HT1080 (cell line): ENCODE results near the gene MX1. TPM values are rescaled to one million over a fixed set of nuclear protein-coding genes. Genes with fewer than 3 reads are reported as not detected.
A peak's percentile ranks its signal among the peaks of the same experiment; 100 is the strongest.
"Not testable (repeated sequence)": the region's sequence is repeated elsewhere in the genome, so short reads cannot be mapped to it uniquely, and the experiment has no call there.

ENCODE experiments used
- DNase-seq: peaks from one replicate; pipeline ENCODE4 v3.0.0-alpha.2; 2015; ENCODE audit warnings: low read depth
- total RNA-seq: library from RNA; depleted of rRNA; stranded (reverse); fragments of >200 nt; shearing (Covaris generic); gene quantifications from 2 replicates; pipeline ENCODE4 v1.2.3, GENCODE V29; 2014

MX1 gene
- total RNA-seq, 1 experiment from 2014 or later = 7.3 TPM

DNA sequence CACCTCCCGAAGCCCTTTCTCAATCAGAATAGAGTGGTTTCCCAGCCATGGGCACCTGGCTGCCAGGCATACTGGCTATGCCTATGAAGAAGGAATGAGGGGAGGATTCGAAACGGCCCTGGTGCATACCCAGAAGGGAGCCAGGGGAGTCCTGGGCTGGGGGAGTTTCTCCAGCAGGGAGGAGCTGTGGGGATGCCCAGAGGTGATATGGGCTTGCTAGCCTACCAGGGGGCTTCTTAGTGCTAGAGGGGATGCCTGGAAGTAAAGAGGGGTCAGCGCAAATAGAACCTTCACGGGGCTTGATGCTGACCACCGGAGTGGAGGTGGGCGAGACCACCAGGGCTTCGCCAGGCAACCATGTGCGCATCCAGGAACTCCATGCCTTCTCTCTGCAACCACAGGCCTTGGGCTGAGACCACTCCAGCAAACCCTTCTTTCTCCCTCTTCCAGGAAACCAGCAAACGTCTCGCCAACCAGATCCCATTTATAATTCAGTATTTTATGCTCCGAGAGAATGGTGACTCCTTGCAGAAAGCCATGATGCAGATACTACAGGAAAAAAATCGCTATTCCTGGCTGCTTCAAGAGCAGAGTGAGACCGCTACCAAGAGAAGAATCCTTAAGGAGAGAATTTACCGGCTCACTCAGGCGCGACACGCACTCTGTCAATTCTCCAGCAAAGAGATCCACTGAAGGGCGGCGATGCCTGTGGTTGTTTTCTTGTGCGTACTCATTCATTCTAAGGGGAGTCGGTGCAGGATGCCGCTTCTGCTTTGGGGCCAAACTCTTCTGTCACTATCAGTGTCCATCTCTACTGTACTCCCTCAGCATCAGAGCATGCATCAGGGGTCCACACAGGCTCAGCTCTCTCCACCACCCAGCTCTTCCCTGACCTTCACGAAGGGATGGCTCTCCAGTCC, 18.2 kb upstream of the MX1 start:
- DNase-seq = no peak

DNA sequence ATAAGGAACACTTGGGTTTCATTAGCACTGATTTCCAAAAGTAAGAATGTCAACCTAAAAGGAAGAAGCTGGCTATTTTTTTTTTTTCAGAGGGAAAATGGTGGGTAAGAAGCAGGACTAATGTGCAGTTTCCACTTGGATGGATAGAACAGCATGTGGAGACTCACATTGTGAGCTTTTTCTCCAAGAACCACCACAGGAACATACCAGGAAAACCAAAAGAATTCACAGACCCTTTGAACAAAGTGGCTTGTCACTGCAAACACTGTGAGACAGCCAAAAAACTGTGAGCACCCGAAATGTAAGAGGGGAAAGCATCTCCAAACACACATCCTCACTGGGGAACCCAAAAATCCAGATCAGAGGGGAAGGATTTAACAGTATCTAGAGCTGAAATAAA, 15.7 kb upstream of the MX1 start:
- no peak for DNase-seq

DNA sequence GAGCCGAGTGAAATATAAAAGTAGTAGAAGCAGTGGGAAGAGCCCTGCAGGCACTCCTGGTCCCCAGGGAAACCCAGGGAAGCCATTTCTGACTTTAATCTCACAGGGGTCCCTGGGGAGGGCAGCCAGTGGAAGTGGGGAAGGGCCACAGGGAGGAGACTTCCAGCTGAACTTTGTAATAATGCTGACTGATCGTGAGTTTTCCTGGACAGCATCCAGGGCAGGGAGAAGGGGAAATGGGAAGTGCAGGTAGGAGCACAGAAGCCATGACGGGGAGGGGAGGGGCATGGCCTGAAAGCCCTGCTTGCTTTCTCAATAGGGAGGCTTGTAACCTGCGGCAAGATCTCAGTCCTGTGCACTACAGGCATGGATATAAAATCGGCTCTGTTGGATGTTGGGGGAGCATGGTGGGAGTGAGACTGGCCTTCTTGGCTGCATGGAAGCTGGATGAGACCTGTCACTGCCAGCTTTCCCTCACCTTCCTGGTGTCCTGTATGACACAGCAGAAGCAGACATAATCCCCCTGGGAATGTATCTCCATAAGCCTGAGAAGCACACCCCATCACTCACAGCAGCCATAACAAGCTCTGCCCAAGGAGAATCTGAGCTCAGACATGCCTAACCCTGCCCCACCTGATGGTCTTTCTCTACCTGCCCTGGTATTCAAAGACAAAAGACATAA, 15.1 kb upstream of the MX1 start:
- no peak for DNase-seq

DNA sequence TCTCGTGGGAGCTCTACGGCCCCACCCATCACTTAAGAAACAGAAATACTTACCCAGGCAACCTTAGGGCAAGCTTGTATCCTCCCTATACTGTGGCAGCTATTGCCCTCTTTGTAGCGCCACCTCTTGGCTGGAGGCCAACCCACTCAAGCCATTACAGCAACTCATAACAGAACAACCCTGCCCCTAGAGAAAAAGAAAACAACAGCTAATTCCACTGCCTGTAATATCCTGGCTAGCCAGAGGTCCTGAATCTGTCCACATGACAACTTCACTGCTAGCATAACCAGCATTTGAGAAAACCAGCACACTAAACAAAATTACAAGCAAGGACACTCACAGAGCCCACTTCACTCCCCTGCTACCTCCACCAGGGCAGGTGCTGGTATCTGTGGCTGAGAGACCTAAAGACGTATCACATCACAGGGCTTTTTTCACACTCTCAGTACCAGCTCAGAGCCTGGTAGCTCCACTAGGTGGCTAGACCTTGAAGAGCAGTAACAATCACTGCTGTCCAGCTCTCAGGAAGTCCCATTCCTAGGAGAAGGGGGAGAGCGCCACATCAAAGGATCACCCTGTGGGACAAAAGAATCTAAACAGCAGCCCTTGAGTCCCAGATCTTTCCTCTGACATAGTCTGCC, 14.5 kb upstream of the MX1 start:
- DNase-seq = peak; percentile 45

DNA sequence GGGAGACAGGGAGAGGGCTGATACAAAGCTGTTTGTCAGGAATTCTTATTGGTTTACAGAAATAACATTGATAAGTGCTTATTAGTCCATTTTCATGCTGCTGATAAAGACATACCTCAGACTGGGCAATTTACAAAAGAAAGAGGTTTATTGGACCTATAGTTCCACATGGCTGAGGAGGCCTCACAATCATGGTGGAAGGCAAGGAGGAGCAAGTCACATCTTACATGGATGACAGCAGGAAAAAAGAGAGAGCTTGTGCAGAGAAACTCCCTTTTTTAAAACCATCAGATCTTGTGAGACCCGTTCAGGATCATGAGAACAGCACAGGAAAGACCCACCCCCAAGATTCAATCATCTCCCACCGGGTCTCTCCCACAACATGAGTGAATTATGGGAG, 8.5 kb upstream of the MX1 start:
- not testable (repeated sequence) for DNase-seq

DNA sequence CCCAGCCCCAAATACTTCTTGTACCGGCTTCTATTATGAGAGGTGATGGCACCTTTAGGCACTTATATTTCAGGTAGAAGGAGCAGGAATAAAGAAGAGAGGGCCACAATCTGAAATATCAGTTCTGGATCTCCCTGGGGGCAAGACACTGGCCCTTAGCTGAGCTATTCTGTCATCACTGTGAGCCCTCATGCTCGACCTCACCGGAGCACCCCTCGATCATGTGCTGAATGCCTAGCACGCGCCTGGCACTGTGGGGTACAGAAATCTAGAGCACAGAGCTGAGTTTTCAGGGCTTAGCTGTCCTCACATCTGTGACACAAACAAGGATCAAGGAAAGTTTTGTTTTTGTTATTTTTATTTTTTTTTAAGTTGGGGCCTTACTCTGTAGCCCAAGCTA, 7.6 kb upstream of the MX1 start:
- no peak for DNase-seq

DNA sequence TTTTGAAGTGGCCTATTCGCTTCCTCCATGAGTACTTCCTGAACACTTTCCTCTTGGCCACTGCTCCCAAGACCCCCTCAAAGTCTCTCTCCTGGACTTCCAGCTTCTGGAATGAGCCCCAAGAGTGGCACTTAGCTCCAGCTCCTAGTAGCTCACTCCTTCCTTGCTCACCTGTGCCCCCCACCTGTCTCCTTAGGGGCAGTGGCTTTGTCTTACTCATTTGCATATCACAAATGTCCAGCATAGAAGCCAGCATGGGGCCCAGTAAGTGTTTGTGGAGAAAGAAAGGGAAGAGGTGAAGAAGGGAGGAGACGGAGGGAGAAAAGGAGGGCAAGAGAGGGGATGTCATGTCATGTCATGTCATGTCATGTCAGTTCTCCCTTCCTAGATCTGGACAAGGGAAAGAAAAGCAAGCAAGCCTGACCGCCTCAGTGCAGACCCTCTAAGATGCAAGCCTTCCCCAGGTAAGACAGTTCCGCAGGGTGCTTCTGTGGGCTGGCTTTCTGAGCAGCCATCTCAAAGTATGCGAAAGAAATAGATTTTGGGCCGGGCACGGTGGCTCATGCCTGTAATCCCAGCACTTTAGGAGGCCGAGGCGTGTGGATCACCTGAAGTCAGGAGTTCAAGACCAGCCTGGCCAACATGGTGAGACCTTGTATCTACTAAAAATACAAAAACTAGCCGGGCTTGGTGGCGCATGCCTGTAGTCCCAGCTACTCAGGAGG, 6.9 kb upstream of the MX1 start:
- DNase-seq = no peak

DNA sequence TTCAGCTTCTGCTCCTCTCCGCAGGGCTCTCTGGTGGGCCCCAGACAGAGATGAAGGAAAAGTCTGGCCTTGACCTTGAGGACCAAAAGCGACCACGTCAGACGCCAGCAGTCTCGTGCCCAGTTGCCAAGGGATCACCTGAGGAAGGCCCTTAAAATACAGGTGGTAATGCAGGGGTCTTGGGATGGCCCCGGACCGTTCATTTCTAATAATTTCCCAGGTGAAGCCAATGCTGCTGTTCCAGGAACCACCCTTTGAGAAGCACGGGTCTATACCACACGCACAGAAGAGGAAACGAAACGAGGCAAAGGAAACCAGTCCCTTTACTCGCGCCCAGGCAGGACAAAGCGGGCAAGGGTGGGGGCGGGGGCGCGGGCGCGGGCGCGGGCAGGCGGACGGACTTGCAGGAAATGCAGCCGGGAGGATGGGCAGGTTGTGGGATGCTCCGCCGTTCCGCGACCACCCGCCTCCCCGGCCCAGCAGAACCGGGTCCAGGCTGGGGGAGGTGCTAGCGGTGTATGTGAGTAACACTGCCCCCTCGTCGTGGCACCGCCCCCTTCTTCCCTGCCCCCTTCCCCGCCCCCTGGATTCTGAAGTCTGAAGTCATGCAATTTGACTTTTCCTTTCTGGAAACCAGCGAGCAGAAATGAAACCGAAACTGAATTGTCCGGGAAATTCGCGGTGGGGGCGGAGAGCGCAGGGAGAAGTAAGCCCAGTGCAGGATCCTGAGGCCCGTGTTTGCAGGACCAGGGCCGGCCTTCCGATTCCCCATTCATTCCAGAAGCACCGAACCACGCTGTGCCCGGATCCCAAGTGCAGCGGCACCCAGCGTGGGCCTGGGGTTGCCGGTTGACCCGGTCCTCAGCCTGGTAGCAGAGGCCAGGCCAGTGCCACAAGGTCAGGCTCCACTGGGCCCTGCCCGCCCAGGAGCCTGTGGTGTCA, 5.8 kb upstream of the MX1 start:
- DNase-seq = peak; percentile 79

DNA sequence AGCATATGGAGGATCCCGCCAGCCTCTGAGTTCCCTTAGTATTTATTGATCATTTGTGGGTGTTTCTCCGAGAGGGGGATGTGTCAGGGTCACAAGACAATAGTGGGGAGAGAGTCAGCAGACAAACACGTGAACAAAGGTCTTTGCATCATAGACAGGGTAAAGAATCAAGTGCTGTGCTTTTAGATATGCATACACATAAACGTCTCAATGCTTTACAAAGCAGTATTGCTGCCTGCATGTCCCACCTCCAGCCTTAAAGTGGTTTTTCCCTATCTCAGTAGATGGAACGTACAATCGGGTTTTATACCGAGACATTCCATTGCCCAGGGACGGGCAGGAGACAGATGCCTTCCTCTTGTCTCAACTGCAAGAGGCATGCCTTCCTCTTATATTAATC, 5.0 kb upstream of the MX1 start:
- not testable (repeated sequence) for DNase-seq

DNA sequence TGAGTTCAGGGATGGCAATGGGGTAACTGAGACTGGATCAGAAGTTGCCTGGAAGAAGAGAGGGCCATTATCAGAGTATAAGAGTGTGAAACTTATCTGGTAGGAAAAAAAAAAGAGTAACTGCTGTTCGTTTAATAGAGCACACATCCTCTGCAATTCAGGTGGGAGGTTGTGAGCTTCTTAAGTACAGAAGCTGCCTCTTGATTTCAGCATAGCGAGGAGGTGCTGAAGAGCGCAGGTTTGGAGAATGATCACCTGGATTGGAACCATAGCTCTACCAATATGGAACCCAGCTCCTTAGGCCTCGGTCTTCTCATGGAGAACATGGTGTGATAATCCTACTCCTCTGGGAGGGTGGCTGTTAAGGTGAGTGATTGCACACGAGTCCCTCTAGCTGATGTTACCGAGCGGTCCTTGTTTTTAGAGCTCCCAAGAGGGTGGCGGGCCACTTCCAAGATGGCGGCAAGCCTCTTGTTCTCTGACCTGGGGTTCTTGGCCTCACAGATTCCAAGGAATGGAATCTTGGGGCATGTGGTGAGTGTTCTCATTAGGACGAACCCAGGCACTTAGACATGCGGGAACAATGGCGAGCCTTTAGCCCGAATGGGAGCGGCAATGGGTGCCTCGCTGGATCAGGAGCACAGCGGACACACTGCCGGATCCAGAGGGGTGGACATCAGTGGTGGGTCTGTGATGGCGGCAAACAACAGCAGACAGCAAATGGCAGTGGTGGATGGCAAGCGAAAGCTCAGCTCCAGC, 3.3 kb upstream of the MX1 start:
- no peak for DNase-seq

DNA sequence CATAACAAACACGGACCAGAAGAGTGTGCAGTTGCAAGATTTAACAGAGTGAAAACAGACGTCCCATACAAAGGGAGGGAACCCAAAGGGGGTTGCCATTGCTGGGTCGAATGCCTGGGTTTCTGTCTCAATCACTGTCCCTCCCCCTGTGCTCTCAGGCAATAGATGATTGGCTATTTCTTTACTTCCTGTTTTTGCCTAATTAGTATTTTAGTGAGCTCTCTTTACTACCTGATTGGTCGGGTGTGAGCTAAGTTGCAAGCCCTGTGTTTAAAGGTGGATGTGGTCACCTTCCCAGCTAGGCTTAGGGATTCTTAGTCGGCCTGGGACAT, 2.8 kb upstream of the MX1 start:
- DNase-seq = not testable (repeated sequence)

DNA sequence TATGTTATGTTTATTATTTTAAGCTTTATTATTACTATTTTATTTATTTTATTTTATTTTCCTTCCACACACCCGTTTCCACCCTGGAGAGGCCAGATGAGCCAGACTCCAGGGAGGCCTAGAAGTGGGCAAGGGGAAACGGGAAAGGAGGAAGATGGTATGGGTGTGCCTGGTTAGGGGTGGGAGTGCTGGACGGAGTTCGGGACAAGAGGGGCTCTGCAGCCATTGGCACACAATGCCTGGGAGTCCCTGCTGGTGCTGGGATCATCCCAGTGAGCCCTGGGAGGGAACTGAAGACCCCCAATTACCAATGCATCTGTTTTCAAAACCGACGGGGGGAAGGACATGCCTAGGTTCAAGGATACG, 468 bp upstream of the MX1 start:
- DNase-seq = no peak

DNA sequence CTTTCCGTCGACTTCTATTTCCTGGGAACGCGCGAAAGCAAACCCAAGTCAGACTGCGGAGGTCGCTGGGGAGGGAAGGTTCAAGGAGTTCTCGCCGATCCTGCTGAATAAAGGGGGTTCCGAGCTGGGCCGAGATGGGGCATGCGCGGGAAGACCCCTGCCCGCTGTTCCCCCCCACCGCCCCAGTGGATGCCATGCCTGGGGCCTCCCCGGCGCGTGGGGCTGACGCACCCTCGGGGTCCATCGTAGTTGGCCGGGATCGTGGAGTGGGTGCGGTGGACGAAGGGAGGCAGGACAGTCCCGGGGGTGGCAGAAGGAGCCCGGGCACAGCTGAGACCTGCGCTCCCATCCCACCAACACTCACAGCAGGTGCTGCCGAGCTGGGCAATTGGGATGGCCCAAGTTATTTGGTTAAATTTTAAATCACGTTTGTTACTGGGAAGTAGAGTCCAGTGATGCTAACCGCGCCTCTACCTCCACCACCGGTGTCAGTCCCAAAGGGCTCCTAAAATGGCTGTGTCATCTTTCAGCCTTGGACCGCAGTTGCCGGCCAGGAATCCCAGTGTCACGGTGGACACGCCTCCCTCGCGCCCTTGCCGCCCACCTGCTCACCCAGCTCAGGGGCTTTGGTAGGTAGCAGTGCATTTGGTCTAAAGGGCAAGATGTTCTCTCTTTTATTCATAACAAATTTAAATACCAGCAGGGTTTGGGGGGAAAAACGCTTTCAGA, 801 bp downstream of the MX1 start:
- no peak for DNase-seq

DNA sequence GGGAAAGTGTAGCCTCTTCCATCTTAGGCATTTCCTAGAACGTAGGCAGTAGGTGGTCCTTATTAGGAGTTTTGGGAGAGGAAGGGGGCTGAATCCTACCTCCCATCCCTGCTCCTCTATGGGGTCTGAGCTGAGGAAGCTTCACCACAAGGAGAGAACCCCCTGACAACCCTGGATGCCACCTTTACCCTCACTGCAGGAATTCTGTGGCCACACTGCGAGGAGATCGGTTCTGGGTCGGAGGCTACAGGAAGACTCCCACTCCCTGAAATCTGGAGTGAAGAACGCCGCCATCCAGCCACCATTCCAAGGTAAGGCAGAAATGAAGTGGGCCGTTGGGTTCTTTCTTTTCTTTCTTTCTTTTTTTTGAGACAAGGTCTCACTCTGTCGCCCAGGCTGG, 1.5 kb downstream of the MX1 start:
- DNase-seq = no peak

DNA sequence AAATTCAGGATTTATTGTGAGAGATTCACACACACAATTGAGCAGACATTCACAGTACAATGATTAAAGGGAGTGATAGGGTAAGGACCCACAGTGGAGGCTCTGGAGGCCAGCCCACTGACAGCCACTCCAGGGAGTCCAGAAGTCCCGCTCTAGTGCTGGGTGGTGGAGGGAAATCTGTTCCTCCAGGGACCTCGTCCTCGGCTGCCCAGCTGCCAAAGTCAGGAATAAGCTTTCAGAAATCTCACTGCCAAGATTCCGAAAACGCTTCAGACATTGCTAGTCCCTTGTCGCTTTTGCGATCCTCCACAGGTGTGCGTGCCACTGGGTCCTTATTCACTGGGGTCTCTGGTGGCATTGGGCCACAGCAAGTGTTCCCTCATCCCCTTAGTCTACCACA, 2.3 kb downstream of the MX1 start:
- no peak for DNase-seq

DNA sequence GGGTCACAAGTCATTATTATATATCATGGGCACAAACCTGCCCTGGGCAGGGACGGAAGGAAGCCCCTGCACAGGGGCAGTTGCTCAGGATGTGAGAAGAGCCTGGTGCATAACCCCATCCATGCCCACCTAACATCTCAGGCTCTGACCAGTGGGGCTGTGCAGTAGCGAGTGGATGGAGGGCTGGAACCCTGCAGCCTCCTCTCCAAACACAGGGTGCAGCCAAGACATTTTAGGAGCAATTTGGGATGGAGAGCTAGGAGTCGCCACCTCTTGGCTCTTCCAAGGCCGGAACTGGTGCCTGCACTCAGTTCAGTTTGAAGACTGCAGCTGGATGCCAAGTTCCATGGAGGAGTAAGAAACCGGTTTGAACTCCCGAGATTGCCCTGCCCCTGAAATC, 2.8 kb downstream of the MX1 start:
- no peak for DNase-seq

DNA sequence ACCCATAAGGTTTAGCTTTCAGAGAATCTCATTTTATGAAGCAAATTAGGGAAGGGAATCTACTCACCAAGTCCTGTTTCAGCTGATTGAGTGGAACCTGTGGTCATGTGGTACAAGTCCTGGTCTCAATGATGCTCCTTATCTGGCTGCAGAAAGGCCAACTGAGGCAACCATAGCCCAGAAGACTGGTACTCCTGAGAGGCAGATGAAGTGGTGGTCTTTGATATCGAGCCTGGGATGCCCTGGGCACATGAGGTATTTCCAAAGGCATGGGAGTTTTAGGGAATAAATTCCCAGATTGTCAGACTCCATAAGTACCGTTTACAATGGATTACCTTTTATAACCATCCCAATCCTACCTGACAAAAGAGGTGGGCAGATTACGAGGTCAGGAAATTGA, 3.3 kb downstream of the MX1 start:
- no peak for DNase-seq

DNA sequence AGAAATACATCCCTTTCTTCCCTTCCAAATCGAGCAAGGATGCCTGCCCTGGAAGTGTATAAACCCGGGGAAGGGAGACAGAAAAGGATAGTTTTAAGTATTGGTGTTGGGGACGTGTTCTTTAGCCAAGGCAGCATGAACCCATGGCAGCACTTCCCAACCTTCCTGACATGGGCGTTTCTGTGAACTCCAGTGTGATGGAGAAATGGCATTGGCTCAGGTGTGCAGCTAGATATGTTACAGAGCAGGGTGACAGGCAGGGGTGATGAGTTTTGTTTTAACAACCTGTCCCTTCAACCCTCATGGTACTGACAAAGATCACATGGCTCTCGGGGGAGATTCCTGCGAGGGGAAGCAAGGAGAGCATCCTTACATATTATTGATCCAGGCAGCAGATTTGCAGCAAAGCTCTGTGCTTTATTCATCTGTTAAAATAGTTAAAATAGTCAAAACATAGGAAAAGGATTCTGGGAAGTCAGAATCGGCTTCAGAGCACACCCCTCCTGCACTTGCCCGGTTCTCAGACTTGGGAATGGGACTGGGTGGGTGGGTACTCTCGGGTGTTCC, 4.0 kb downstream of the MX1 start:
- no peak for DNase-seq
